Suprapubic skin (tissue), 4 donors: ENCODE results near the gene BCL2A1. TPM values are rescaled to one million over a fixed set of nuclear protein-coding genes. Genes with fewer than 3 reads are reported as not detected.

ENCODE experiments used
- DNase-seq, 2 donors: peaks; one replicate each; pipeline ENCODE4 v3.0.0-alpha.2; 2019; ENCODE audit warnings: low spot score in 2 of 2
- H3K27ac ChIP-seq: fragments of 200-600 bp; sonication (generic); one replicate; pipeline ENCODE4 v1.5.1; 2019
- H3K27me3 ChIP-seq: fragments of 200-600 bp; sonication (generic); one replicate; pipeline ENCODE4 v1.5.1; 2019
- H3K36me3 ChIP-seq: fragments of 200-600 bp; sonication (generic); one replicate; pipeline ENCODE4 v1.5.1; 2019
- H3K4me1 ChIP-seq: fragments of 200-600 bp; sonication (generic); one replicate; pipeline ENCODE4 v1.5.1; 2019
- H3K4me3 ChIP-seq: fragments of 200-600 bp; sonication (generic); one replicate; pipeline ENCODE4 v1.5.1; 2019; ENCODE audit warnings: mild to moderate bottlenecking
- H3K9me3 ChIP-seq: fragments of 200-600 bp; sonication (generic); one replicate; pipeline ENCODE4 v1.5.1; 2019
- CTCF ChIP-seq, 2 donors: fragments of 200-600 bp in 1 of 2; fragments of 450-650 bp in 1 of 2; sonication (generic) in 1 of 2; IDR thresholded peaks; one replicate each; pipeline ENCODE4 v1.5.1; 2016 to 2019; ENCODE audit warnings: antibody characterized with exemption in 2 of 2, mild to moderate bottlenecking in 1 of 2, moderate library complexity in 1 of 2
- EP300 ChIP-seq: sonication (generic); formaldehyde crosslinking; IDR thresholded peaks from one replicate; pipeline ENCODE4 v1.6.1; 2017; ENCODE audit warnings: antibody characterized with exemption
- POLR2A ChIP-seq, 2 donors: fragments of 450-650 bp; IDR thresholded peaks; one replicate each; pipeline ENCODE4 v1.6.1; 2017; ENCODE audit warnings: antibody characterized with exemption in 2 of 2, mild to moderate bottlenecking in 2 of 2, moderate library complexity in 2 of 2
- POLR2AphosphoS5 ChIP-seq, 3 donors: sonication (generic); formaldehyde crosslinking; IDR thresholded peaks; one replicate each; pipeline ENCODE4 v1.6.1; 2017; ENCODE audit warnings: antibody characterized with exemption in 3 of 3
- WGBS: methylation state at CpG from one replicate; pipeline ENCODE4 v1.1.5; 2018; 5-methylcytosine and 5-hydroxymethylcytosine counted together
- total RNA-seq, 4 donors: library from RNA; depleted of rRNA; stranded (reverse); fragments of >200 nt; gene quantifications; one replicate each; pipeline ENCODE4 v1.1.0, GENCODE V29; 2016

The BCL2A1 gene
- total RNA-seq, 4 donors from 2014 or later, result 0.64 to 2.6 (median 0.92) TPM

GRCh38 chr15:79969146-79969545 lies 1.9 kb downstream of the BCL2A1 start:
- Histone ChIP-seq H3K27me3 (no peaks in the 10 kb centered on the region), H3K4me3 (no peak overlapping the region), H3K9me3 (no peaks in the 10 kb centered on the region), H3K36me3 (no peaks in the 10 kb centered on the region), H3K27ac (no peak overlapping the region), H3K4me1 (no peaks in the 10 kb centered on the region)
- 90% methylated on average over 5 of the region's 5 CpGs for WGBS
- DNase-seq, result no peak
- no peak for TF ChIP-seq CTCF (IDR thresholded peaks at IDR 0.05)
- TF ChIP-seq EP300, result no peak
- no peak for TF ChIP-seq POLR2A (IDR thresholded peaks at IDR 0.05)
- TF ChIP-seq POLR2AphosphoS5 (IDR thresholded peaks at IDR 0.05), result no peak

- WGBS, result 90% methylated on average over 10 of the region's 10 CpGs
- Histone ChIP-seq H3K36me3 (no peaks in the 10 kb centered on the region), H3K4me3 (no peak overlapping the region), H3K9me3 (no peaks in the 10 kb centered on the region), H3K27me3 (no peaks in the 10 kb centered on the region), H3K4me1 (no peaks in the 10 kb centered on the region), H3K27ac (no peak overlapping the region)
- no peak for DNase-seq
- no peak for TF ChIP-seq POLR2A (IDR thresholded peaks at IDR 0.05)
- TF ChIP-seq CTCF (IDR thresholded peaks at IDR 0.05), result no peak
- TF ChIP-seq POLR2AphosphoS5 (IDR thresholded peaks at IDR 0.05), result no peak
- TF ChIP-seq EP300, result no peak
These were observed 3.5 kb downstream of the BCL2A1 start for GRCh38 chr15:79967298-79968182.

DNA sequence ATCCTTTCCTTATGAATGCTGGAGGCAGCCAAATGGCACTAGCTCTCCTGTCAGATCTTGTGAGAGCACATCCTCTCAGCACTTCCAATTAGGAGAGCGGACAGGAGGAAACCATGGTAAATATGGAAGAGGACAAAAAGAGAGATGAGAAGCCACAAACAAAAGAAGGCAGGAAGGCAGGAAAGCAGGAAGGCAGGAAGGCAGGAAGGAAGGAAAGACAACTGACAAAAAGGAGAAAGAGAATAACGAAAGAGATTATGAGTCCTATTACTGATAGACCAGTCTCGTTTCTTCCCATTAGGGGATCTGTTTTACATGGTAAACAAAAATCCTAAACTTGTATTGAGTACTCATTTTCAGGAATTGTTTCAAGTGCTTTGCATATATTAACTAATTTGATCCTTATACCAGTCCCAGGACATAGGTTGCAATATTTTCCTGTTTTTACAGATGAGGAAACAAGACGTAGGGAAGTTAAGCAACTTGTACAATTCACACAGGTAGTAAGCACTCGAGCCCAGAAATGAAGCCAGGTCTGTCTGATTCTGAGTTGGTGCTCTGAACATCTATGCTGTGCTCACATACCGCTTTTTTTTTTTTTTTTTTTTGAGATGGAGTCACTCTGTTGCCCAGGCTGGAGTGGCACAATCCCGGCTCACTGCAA lies 4.2 kb downstream of the BCL2A1 start:
- H3K9me3 ChIP-seq, result no peaks in the 10 kb centered on the region
- 81% methylated on average over 7 of the region's 7 CpGs for WGBS
- no peaks in the 10 kb centered on the region for H3K36me3 ChIP-seq
- TF ChIP-seq POLR2A (IDR thresholded peaks at IDR 0.05) (no peak), EP300 (no peak), CTCF (IDR thresholded peaks at IDR 0.05) (no peak), POLR2AphosphoS5 (IDR thresholded peaks at IDR 0.05) (no peak)
- no peaks in the 10 kb centered on the region for H3K4me1 ChIP-seq
- H3K4me3 ChIP-seq, result no peak overlapping the region
- no peak overlapping the region for H3K27ac ChIP-seq
- no peak for DNase-seq
- H3K27me3 ChIP-seq, result no peaks in the 10 kb centered on the region

DNA sequence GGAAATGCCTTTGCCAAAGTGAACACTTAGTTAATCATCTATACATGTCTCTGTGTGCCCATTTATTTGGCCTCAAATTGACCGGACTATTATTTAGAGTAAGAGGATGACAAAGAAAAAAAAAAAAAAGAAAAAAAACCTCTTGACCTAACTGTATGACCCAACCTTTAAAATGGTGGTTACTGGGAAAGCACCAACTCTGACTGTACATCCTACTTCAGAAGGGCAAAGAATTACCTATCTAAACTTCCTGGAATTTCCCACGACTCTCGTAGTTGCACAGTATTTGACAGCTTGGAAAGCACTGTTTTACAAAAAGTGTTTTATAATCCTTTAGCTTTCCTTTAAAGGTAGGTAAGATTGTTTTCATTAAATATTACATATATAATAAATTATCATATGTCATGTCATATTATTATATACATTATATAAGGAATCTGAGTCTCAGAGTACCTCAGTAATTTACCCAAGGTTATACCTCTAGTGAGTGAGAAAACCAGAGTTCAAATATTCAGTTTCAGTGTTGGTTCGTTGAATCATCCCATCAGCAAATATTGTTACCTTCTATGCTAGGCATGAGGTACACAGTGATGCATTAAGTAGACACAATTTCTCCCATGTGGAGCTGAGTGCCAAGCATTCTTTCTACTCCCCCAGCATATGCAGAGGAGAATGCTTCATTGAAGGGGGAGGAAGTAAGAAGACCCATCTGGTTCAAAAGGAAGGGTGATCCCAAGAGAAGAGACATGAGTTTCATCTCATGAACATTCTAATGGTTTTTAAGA lies 5.0 kb downstream of the BCL2A1 start:
- H3K36me3 ChIP-seq, result no peaks in the 10 kb centered on the region
- TF ChIP-seq CTCF (IDR thresholded peaks at IDR 0.05) (no peak), EP300 (no peak), POLR2AphosphoS5 (IDR thresholded peaks at IDR 0.05) (no peak)

More for the DNA sequence above, 5.0 kb downstream of the BCL2A1 start:
- Histone ChIP-seq H3K4me1 (no peaks in the 10 kb centered on the region), H3K27ac (no peak overlapping the region), H3K9me3 (no peaks in the 10 kb centered on the region), H3K27me3 (no peaks in the 10 kb centered on the region), H3K4me3 (no peak overlapping the region)
- WGBS, result 60% methylated on average over 4 of the region's 4 CpGs
- no peak for DNase-seq
